K562 treated with DMSO at 1 percent for 4 hours (cell line): ENCODE results near the gene HOXA10. TPM values are rescaled to one million over a fixed set of nuclear protein-coding genes. Genes with fewer than 3 reads are reported as not detected.

Experiments
- total RNA-seq: library from RNA; unstranded; fragments of 300-600 nt; gene quantifications from 2 replicates; pipeline ENCODE4 v1.2.3, GENCODE V29; 2022; ENCODE audit not compliant: insufficient read depth

The HOXA10 gene
- total RNA-seq = not detected in 2 replicates

DNA sequence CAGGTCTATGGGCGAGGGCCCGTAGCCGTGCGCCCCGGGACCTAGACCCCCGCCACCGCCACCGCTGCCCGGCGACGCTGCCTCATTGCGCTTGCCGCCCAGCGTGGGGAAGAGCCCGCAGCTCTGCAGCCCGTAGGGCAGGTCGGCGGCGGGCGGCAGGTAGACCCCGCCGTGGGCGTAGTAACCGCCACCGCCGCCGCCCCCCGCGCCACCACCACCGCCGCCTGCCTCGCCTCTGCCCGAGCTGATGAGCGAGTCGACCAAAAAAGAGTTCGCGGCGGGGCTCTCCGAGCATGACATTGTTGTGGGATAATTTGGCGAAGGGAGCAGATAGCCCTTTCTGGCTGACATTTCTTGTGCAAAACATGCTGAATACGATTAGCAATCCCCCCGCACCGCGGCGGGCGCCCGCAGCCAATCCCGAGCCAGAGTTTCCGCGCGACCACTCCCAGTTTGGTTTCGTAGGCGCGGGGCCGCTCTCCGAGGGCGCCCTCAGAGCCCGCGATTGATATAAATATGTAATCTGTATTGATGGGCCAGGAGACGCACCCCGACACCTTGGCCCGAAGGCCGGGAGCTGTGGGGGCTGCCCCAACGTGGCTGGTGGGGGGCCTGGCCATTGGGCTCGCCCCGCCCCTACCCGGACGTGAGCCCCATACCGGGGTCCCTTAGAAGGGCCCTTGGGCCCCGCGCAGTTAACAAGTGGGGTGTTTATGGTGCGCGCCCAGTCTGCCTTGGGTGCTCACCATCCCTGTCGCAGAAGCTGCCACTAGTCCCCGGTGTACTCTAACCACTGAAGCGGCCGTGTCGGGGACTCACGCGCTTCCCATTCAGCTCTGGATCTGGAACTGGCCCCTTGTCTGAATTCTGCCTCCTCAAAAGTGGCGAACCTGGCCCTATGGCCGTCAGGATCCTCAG lies at the start of gene HOXA10:
TSS of gene HOXA10 (minus strand) at position 365 of the 918 bp plus-strand sequence. CDS start at position 351, 14 bp downstream.

DNA sequence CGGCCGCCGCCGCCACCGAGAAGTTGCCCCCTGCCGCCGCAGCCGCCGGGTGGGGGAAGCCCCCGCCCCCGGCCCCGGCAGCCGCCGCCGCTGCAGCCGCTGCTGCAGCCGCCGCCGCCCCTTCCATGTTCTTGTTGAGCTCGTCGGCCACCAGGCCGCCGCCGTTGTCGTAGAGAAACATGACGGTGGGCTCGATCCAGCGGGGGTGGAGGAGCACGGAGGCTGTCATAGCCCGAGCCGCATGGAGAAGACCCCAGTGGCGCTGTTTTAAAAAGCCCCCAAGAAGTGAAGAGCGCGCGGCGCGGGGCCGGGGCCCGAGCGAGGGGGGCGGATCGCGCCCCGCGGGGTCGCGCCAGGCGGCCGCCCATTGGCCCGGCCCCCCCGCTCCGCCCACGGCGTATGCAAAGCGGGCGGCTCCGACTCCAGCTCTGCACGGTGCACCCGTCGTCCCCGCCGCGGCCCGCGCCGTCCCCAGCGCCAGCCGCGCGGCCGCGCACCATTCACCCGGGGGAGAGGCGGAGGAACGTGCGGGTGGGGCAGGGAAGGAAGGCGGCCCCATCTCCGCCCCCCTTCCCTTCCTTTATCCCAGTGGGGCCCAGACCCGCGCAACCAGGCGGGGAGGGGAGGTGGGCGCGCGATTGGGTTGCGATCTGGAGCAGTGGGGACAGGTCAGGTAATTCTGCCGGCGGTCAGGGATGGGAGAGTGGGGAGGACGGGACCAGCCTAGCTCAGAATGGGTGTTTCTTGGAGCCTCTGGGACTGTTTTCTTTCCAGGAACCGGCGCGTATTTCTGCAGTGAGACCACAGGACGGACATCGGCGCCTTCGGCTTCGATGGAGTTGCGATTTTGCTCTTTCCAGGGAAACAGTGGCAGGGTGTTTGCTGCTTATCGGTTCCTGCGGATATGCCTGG lies 26.0 kb upstream of the HOXA10 start, which contains the start of gene HOXA13:
TSS of gene HOXA13 (minus strand) at position 243 of the 912 bp plus-strand sequence. CDS start at position 229, 14 bp downstream.

DNA sequence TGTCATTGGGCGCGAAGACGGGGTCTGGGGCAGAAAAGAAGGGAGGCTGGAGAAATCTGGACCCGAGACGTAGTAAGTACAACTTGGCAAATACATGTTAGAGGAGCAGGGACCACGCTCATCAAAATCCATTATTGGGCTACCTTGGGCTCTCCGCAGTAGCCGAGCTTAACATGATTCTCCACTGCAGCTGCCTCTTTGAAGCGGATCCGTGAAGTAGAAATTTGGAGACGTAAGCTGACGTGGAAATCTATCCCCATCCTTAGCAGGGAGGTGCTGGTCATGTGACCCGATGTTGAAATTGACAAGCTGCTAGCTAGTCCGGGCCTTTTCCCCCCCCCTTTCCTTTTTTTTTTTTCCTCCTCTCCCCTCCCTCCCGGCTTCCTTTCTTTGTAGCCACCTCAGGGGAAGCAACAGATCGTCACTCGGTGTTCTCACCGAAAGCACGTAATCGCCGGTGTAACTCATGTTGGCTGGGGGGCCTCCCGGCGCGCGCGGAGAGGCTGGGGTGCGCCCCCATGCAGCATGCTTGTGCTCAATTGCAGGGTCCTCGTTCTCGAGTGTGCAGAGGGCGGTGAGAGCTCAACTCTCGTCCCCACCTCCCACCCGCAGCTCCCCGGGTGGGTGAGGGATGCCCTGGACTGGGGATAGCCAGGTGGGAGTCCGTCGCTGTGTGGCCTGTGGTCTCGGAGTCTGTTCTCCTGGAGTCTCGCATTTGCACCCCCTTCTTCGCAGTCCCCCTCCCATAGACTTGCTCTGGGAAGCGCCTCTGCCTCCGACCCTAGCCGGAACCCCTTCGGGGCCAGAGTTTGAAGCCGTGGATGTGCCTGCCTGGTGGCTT lies 11.1 kb upstream of the HOXA10 start, which contains the start of gene HOXA11:
TSS of gene HOXA11 (minus strand) at position 220 of the 841 bp plus-strand sequence. CDS start at position 132, 88 bp downstream.

DNA sequence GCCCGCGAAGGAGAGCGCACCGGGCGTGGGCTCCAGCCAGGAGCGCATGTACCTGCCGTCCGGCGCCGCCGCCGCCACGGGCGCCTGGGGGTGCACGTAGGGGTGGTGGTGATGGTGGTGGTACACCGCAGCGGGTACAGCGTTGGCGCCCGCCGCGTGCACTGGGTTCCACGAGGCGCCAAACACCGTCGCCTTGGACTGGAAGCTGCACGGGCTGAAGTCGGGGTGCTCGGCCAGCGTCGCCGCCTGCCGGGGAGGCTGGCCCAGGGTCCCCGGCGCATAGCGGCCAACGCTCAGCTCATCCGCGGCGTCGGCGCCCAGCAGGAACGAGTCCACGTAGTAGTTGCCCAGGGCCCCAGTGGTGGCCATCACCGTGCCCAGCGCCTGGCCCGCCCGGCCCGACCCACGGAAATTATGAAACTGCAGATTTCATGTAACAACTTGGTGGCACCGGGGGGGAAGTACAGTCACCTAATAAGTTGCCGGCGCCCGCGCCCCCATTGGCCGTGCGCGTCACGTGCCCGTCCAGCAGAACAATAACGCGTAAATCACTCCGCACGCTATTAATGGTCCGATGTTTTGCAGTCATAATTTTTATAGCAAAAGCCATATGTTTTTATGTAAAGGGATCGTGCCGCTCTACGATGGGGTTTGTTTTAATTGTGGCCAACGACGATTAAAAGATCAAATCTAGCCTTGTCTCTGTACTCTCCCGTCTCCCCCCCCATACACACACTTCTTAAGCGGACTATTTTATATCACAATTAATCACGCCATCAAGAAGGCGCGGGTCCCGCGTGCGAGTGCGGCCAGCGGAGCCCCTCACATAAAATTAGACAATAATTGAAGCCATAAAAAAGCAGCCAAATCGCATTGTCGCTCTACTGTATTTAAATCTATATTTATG lies 8.8 kb downstream of the HOXA10 start, which contains the start of gene HOXA9:
TSS of gene HOXA9 (minus strand) at position 449 of the 907 bp plus-strand sequence. CDS start at position 369, 80 bp downstream.

DNA sequence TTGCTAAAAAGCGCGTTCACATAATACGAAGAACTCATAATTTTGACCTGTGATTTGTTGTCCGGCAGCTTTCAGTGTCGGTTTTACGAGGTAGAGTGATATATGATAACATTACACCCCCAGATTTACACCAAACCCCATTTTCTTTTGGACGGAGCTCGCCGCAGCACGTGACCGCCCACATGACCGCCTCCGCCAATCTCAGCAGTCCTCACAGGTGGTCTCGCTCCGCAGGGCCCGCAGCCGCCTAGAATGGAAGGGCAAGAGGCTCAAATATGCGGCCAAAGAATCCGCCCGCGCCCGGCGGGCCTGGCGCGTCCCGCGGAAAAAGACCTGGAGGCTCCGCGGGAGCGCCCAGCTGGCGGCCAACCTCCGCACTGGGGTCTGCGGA lies 17.6 kb downstream of the HOXA10 start, which contains the start of gene HOXA7:
TSS of gene HOXA7 (minus strand) at position 168 of the 391 bp plus-strand sequence. CDS start at position 38, 130 bp downstream.

DNA sequence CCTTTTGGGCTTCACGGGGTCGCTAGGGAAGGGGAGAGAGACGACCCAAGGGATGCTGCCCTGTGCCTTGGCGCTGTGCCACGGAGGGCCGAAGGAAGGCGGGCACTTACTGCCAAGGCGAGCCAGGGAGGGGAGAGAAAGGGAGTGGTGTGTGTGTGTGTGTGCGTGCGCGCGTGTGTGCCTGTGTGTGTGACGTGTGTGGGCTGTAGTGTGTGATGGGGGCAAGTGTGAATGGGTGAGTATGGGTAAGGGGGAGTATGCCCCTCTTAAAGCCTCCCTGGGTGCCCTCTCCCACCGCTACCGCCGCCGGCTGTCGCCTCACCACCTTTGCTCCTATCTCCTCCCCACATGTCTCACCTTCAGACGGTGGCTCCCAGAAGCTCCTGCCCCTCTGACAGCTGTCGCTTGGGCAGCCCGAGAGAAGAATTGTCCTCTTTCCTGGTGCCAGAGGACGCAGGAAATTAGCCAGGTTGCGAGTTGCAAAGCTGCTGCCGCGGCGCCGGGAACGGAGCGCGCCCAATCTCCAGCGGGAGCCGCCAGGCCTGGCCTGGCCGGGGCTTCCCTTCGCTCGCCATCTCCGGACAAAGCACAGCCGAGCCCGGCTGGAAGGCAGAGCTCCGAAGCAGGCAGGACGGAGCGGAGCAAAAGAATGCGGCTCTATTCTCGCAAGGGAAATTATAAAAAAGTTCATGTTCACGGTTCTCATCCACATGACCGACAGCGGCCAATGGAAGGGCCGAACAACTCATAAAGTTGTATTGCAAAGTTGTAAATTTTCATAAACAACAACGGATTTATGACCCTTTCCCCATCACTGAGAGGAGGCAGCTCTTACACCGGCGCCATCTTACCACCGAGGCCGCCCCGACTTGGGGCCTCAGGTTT lies 21.9 kb downstream of the HOXA10 start, which contains the start of gene HOXA3:
TSS of gene HOXA3 (minus strand) at position 653 of the 885 bp plus-strand sequence. CDS start 41,943 bp downstream, outside the sequence.

DNA sequence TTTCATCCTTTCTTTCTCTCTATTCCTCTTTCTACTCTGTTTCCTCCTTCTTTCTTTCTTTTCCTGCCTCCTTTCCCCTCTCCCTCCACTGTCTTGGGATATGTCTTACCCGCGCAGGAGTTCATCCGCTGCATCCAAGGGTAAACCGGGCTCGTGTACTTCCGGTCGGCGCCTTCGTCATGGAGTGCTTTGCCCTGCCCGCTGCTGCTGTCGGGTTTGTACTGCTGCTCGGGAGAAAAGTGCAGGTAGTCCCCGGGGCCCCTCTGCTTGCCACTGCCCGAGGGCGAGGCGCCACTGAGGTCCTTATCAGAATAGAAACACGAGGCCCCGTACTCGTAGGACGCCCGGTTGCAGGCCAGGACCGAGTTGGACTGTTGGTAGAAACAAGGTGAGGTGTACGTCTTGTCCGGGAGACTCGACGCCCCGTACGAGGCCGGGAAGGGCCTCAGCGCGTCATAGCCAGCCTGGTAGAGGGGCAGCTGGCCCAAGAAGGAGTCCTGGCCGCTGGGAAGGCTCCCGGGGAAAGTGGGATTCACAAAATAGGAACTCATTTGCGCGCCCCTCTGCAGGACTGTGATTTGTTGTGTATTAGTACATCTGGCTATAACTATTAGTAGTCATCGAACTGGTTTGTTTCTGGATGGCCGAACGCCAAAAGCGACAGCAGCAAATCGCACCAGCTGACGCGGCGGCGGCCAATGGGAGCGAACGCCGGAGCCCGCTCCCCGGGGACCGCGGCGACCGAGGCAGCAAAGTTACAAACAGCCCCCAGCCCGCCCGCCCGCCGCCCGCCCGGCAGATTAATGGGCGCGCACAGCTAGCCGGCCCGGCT lies 26.7 kb downstream of the HOXA10 start, which contains the start of gene HOXA6:
TSS of gene HOXA6 (minus strand) at position 576 of the 832 bp plus-strand sequence. CDS start at position 551, 25 bp downstream.

DNA sequence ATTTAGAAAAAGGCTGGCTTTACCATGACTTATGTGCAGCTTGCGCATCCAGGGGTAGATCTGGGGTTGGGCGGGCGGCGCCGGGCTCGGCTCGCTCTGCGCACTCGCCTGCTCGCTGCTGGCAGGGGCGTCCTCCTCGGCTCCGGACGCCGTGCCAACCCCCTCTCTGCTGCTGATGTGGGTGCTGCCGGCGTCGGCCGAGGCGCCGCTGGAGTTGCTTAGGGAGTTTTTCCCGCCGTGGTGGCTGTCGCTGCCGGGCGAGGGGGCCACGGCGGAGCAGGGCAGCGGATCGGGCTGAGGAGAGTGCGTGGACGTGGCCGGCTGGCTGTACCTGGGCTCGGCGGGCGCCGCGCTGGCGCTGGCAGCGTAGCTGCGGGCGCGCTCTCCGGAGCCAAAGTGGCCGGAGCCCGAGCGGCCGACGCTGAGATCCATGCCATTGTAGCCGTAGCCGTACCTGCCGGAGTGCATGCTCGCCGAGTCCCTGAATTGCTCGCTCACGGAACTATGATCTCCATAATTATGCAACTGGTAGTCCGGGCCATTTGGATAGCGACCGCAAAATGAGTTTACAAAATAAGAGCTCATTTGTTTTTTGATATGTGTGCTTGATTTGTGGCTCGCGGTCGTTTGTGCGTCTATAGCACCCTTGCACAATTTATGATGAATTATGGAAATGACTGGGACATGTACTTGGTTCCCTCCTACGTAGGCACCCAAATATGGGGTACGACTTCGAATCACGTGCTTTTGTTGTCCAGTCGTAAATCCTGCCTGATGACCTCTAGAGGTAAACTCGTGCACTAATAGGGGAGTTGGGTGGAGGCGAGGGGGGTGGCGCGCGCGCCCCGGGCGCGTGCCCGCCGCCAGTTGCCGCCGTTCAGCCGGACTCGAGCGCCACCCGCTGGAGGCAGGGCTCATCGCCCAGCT lies 30.8 kb downstream of the HOXA10 start, which contains the start of gene HOXA5:
TSS of gene HOXA5 (minus strand) at position 659 of the 927 bp plus-strand sequence. CDS start at position 585, 74 bp downstream.

DNA sequence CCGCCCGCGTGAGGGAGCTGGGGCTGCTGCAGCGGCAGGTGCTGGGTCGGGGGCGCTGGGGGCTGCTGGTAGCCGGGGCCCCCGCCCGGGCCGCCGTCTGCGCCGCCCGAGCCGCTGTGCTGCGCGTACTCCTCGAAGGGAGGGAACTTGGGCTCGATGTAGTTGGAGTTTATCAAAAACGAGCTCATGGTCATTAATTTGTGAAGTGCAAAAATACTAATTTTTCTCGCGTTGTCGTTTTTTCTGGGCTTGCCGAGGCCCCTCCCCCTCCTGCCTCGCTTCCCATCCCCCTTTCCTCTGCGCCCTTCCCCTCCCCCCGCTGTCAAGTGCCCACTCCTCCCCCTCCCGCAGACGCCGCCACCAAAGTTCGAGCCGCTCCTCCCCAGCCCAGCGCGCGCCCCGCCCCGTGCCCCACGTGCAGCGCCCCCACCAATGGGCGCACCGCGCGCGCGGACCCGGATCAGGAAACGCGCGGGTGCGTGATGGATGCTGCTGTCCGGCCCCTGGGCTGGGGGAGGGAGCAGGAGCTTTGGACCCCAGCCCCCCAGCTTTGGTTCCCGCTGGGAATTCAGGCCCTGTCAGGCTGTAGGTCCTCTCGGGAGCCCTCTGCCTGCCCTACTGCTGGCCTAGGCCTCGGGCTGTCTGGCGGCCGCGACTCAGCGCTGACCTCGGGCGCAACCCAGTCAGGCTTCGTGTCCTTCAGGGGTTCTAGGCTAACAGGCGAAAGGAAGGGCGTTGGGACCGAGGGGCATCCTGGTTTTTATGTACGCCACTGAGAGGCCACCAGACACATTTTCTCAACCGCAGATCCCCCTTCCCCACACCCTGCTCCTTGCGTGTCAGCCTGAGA lies 43.4 kb downstream of the HOXA10 start, which contains the start of gene HOXA4:
TSS of gene HOXA4 (minus strand) at position 218 of the 850 bp plus-strand sequence. CDS start at position 194, 24 bp downstream.

Other genes with a start within 250 kb of the HOXA10 start
- not detected in 2 replicates for gene HOXA1, start 78.3 kb downstream of the HOXA10 start, total RNA-seq
- gene HOXA2, start 71.6 kb downstream of the HOXA10 start, total RNA-seq = not detected in 2 replicates
- not detected in 2 replicates for gene HOXA4, start 43.6 kb downstream of the HOXA10 start, total RNA-seq
- not detected in 2 replicates for gene HOXA5, start 30.6 kb downstream of the HOXA10 start, total RNA-seq
- not detected in 2 replicates for gene HOXA6, start 26.5 kb downstream of the HOXA10 start, total RNA-seq
- gene HOXA3, start 21.7 kb downstream of the HOXA10 start, total RNA-seq = not detected in 2 replicates
- gene HOXA7, start 17.6 kb downstream of the HOXA10 start, total RNA-seq = not detected in 2 replicates
- not detected in 2 replicates for gene HOXA9, start 8.8 kb downstream of the HOXA10 start, total RNA-seq
- not detected in 2 replicates for gene HOXA11, start 10.9 kb upstream of the HOXA10 start, total RNA-seq
- not detected in 2 replicates for gene HOXA13, start 25.8 kb upstream of the HOXA10 start, total RNA-seq
- gene EVX1, start 68.5 kb upstream of the HOXA10 start, total RNA-seq = not detected in 2 replicates